Measurements from ENCODE around the gene GRM1.

- no peak for TF ChIP-seq CTCF (IDR thresholded peaks at IDR 0.05)
- TF ChIP-seq EZH2 (IDR thresholded peaks at IDR 0.05; ENCODE audit: borderline replicate concordance, insufficient read depth, low read depth, low read length, poor library complexity, severe bottlenecking) = no peak
Observed at GRCh38 chr6:146347090-146347489, 318.2 kb downstream of the GRM1 start.

All from B cell (primary cell).